ENCODE measurements around the gene XRN2. TPM values are rescaled to one million over a fixed set of nuclear protein-coding genes. Genes with fewer than 3 reads are reported as not detected.
A peak's percentile ranks its signal among the peaks of the same experiment; 100 is the strongest.

Gene XRN2, protein sequence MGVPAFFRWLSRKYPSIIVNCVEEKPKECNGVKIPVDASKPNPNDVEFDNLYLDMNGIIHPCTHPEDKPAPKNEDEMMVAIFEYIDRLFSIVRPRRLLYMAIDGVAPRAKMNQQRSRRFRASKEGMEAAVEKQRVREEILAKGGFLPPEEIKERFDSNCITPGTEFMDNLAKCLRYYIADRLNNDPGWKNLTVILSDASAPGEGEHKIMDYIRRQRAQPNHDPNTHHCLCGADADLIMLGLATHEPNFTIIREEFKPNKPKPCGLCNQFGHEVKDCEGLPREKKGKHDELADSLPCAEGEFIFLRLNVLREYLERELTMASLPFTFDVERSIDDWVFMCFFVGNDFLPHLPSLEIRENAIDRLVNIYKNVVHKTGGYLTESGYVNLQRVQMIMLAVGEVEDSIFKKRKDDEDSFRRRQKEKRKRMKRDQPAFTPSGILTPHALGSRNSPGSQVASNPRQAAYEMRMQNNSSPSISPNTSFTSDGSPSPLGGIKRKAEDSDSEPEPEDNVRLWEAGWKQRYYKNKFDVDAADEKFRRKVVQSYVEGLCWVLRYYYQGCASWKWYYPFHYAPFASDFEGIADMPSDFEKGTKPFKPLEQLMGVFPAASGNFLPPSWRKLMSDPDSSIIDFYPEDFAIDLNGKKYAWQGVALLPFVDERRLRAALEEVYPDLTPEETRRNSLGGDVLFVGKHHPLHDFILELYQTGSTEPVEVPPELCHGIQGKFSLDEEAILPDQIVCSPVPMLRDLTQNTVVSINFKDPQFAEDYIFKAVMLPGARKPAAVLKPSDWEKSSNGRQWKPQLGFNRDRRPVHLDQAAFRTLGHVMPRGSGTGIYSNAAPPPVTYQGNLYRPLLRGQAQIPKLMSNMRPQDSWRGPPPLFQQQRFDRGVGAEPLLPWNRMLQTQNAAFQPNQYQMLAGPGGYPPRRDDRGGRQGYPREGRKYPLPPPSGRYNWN
- 54.0 TPM for polyA plus RNA-seq (2013, experiment 1 of 2; ENCODE audit: insufficient read length)
- polyA plus RNA-seq (2013, experiment 2 of 2; ENCODE audit: insufficient read length): 57.1 TPM

- peak; percentile 96 for DNase-seq
Measured at GRCh38 chr20:21303061-21303871, at the start of gene XRN2. Gene XRN2 (plus strand): TSS chr20:21303331. CDS start chr20:21303399, 68 bp downstream.

DNA sequence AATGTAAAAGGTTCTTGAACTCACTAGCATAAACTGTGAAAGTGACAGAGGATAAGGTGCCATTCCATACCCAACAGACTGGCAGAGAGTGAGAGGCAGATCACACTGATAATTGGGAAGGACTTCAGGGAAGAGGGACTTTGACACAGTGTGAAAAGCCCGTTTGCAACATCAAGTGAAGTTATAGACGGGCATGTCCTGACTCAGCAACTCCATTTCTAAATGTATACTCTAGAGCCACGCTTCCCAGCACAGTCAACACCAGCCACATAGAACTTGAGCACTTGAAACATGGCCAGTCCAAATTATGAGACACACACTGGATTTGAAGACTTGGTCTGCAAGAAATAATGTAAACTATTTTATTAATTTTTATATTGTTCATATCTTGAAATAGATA, 45.9 kb upstream of the XRN2 start:
- no peak for DNase-seq

GRCh38 chr20:21258411-21258810, 44.7 kb upstream of the XRN2 start:
- DNase-seq: no peak

DNA sequence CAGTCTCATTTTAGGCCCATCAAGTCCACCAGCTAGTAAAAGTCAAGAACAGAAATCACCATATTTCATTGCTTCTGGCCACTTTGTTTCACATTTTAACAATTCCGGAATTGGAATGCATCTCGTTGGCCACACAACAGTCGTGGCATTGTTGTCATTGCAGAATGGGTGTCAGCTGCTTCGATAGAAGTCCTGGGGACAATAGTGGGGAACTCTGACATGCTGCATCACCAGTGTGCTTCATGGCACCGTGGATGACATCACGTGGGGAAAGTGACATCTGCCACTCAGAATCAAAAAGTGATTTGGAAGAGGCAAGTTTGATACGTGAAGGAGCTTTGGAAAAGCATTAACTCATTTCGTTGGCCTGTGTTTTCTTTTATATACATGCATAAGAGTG, 43.8 kb upstream of the XRN2 start:
- DNase-seq: no peak

DNA sequence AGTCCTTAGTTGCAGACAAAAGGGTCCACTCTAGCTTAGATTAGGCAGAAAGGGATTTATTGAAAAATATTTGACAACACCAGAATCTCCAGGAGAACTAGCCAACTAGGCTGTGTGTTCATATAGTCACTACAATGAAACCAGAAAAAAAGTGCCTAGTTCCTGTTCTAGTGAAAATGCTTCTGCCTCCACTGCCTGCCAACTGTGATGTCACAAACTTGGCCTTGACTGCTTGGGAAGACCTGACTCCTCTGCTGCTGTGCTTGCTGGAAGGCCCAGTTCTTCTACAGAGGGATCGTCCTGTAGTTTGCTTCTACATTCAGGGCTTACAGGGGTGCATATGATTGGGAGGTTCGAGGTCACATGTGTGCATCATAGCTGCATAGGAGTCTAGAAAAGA, 40.3 kb upstream of the XRN2 start:
- no peak for DNase-seq

DNA sequence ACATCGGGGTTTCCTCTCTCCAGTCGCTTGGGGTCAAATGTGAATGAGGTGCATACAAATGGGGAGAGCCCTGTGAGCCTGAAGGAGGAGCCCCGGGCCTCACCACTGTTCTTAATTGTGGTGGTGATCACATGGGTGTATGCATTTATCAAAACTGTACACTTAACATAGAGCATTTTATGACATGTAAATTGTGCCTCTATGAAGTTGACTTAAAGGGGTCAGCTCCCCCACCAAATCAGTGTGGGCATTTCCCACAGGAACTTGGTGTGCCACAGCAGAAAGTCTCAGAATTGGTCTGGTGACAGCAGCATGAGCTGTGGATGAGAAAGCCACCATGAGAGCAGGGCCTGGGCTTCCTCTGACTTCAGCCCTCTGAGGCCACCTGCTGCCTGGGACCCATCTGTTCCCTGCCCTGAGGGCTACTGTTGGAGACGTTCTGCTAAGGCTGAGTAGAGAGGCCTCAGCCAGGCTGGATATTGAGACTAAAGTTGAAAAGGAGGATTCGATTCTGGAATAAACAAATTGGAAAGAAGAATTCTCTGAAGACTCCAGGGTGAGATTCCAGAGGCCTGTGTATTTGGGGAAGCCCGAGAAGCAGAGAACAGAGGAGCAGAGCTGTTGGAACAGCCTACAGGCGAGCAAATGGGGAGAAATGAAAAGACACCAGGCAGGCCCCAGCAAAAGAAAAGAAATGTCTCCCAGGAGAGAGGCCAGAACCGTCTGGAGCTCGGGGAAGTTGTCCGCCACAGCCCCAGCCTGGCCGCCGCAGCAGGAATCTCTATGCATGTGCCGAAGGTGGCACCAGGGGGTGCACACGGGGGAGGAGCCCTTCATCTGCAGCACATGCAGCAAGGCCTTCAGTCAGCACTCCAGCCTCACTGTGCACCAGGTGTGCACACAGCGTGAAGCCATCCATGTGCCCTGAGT, 37.6 kb upstream of the XRN2 start:
- no peak for DNase-seq

- DNase-seq: no peak
Measured at GRCh38 chr20:21266191-21266536, 37.0 kb upstream of the XRN2 start.

- no peak for DNase-seq
Measured at GRCh38 chr20:21269772-21270171, 33.4 kb upstream of the XRN2 start.

DNA sequence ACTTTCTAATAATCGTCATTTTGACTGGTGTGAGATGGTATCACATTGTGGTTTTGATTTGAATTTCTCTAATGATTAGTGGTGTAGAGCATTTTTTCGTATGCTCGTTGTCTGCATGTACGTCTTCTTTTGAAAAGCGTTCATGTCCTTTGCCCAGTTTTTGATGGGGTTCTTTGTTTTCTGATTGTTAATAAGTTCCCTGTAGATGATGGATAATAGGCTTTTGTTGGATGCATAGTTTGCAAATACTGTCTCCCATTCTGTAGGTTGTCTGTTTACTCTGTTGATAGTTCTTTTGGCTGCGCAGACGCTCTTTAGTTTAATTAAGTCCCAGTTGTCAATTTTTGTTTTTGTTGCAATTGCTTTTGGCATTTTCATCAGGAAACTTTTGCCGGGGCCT, 32.3 kb upstream of the XRN2 start:
- no peak for DNase-seq

DNA sequence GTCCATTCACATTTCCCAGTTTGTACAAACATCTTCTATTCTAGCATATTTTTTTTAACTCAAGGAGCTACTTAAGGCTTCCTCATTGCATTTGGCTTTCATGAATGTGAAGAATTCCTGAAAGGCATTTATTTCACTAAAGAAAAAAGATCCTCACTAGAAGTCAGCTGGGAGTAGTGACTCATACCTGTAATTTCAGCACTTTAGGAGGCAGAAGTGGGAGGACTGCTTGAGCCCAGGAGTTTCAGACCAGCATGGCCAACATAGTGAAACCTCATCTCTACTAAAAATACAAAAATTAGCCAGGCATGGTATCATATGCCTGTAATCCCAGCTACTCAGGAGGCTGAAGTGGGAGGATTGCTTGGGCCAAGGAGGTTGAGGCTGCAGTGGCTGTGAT, 30.9 kb upstream of the XRN2 start:
- peak; percentile 10 for DNase-seq

DNA sequence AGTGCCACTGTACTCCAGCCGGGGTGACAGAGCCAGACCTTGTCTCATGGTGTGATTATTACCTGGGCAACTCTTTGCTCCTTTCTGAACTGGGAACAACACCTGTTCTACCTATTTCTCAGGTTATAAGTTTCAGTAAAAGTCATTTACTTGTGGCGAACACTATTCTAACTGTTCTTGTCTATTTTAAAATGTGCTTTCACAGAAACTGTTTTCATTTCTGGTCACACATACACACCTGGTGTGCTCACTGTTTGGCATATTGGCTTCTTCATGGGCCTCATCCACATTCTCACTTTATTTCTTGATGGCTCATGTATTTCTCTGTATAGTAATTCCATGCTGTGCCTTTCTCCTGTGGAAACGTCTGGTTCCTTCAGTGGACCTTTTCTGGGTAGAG, 30.5 kb upstream of the XRN2 start:
- DNase-seq: no peak

DNA sequence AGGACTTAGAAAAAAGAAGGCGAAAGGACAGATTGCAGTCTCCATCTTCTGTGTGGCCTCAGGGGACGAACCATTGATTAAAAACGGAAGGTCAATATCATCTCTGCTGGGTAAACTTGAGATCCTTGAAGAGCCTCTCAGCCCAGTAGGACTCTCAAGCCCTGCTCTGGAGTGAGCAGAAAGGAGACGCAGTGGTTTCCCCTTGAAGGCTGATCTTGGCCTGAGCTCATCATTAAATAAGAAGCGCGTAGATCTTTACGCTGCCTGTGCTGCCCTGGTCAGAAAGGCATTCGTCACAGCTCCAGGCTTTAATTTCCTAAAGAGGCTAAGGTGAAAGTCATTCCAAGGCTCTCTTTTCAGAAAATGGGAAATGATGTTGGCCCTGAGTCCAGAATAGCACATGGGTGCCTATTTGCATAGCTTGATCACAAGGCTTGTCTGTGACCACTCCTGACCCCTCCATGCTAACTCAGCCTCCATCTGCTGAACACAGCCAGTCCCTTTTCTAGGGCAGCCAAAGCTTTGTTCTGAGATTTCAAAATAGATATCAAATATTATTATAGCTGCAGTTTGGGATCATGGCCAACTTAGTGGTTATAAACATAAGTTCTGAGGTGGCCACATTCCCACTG, 29.3 kb upstream of the XRN2 start:
- no peak for DNase-seq

GRCh38 chr20:21278829-21279228, 24.3 kb upstream of the XRN2 start:
- no peak for DNase-seq

DNA sequence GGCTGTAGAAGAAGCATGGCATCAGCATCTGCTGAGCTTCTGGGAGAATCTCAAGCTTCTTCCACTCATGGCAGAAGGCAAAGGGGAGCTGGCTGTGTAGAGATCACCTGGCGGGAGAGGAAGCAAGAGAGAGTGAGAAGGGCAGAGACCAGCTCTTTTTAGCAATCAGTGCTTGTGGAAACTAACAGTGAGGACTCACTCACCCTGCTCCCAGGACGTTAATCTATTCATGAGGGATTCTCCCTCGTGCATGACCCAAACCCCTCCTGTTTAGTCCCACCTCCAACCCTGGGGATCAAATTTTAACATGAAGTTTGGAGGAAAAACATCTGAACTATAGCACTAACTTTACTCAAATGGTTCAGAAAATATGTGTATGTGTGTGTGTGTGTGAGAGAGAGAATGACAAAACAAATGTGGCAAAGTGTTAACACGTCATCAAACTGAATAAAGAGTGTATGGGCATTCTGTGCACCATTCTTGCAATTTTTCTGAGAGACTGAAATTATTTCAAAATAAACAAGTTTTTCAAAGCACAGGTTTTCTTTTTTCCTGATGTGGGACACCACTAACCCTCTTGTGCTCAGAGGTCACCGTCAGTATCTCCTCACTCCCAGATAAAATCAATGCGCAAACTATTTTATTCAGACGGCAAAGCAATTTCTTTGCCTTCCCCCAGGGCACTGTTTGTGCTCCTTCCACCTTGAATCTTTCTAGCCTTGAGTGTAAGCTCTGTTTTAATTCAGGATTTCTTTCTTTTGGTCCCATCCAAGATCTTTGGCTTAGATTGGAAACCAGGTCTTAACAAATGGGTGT, 23.2 kb upstream of the XRN2 start:
- no peak for DNase-seq

GRCh38 chr20:21280522-21281016, 22.6 kb upstream of the XRN2 start:
- DNase-seq: no peak

DNA sequence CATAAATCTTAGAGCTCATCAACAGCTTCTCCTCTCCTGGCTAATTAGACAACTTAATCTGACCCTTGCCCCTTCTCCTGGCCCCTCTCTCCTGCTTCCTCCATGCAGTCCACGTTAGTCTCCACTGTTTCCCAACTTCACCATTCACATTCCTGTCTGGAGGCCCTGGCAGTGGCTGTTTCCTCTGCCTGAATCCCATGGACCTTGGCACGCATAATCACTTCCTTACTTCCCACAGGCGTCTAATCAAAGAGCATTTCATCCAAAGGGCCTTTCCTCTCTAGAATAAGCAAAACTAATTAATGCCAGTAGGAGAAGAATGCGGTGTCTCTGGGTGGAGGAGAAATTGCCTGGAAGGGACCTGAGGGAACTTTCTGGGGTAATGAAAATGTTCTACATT, 16.4 kb upstream of the XRN2 start:
- DNase-seq: no peak

- no peak for DNase-seq
Measured at GRCh38 chr20:21288587-21289370, 14.4 kb upstream of the XRN2 start.

- no peak for DNase-seq
Measured at GRCh38 chr20:21289651-21290050, 13.5 kb upstream of the XRN2 start.

DNA sequence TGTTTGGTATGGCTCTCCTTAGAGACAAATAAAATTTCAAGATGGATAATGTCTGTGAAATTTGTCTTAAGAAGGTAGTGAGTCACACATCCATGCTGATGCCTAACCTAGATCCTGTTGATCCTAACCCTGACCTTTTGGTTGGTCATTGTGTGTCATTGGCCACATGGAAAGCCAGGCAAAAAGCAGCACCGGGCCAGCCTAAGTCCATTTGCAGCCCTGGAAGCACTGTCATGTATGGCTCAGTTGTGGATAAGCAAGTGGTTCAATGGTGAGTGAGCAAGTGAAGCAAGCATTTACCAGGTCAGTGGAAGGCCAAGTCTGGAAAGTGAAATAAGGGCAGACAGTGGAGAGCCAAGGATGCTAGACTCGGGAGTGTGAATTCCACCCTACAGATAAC, 12.1 kb upstream of the XRN2 start:
- DNase-seq: no peak

Data from fibroblast of skin of scalp (primary cell).